K562 (cell line): ENCODE data around the gene CAPZA3. TPM values are rescaled to one million over a fixed set of nuclear protein-coding genes. Genes with fewer than 3 reads are reported as not detected.
"Not testable (repeated sequence)": the region's sequence is repeated elsewhere in the genome, so short reads cannot be mapped to it uniquely, and the experiment has no call there.

ENCODE experiments used
- ATAC-seq: fragments of 200-7000 bp; cut with Tn5 transposase; 3 replicates; pipeline ENCODE4 v1.9.1; 2020; ENCODE audit warnings: moderate library complexity
- BruUV-seq: library from RNA; stranded (reverse); fragments of 400-500 nt; replicated peaks from 2 replicates; lab custom pipeline; 2021; lab: Mats Ljungman, UMichigan
- CTCF ChIA-PET: fragments of 300-600 bp; formaldehyde crosslinking; extraction: SDS; loops from one replicate; lab custom pipeline; 2021; ENCODE audit warnings: low intra/inter-chr PET ratio; lab: Yijun Ruan, JAX
- POLR2A ChIA-PET: fragments of 300-600, 350-650 bp; sonication (Branson Sonifier 250); formaldehyde crosslinking; extraction: SDS; loops from one replicate; lab custom pipeline; 2021; ENCODE audit warnings: antibody characterized with exemption, inconsistent platforms; lab: Yijun Ruan, JAX
- DNase-seq, 4 experiments: peaks; one replicate each; pipeline versions ENCODE4 v3.0.0 to v3.0.0-alpha.2; 2011 to 2018; ENCODE audit warnings: low spot score in 3 of 4, mixed read lengths in 3 of 4; ENCODE audit errors: extremely low read depth in 1 of 4
- FAIRE-seq: peaks from 2 replicates; lab custom pipeline; 2011; peaks lifted over from hg19 to GRCh38; lab: Jason Lieb, UNC
- H2AFZ ChIP-seq: 2 replicates; pipeline ENCODE4 v1.6.0; 2011; ENCODE audit warnings: low read depth, low read length, control low read depth, inconsistent platforms
- H3K27ac ChIP-seq: fragments of 200-600 bp; 3 replicates; pipeline ENCODE4 v1.8.0; 2011; ENCODE audit warnings: low read depth, mild to moderate bottlenecking, control low read depth, inconsistent platforms, low read length, moderate library complexity, mixed read lengths; ENCODE audit errors: extremely low read depth
- H3K27me3 ChIP-seq, 2 experiments: fragments of 300-600 bp in 1 of 2; 2 replicates in 1 of 2; 3 replicates in 1 of 2; pipeline versions ENCODE4 v1.6.0 to v1.8.0; 2011; ENCODE audit warnings: inconsistent platforms in 2 of 2, low read length in 2 of 2, mild to moderate bottlenecking in 1 of 2, mixed read lengths in 1 of 2, moderate library complexity in 1 of 2; ENCODE audit not compliant: control insufficient read depth in 2 of 2, insufficient read depth in 2 of 2
- H3K36me3 ChIP-seq: fragments of 300-600 bp; 3 replicates; pipeline ENCODE4 v1.8.0; 2011; ENCODE audit warnings: mild to moderate bottlenecking, low read length, inconsistent platforms; ENCODE audit not compliant: control insufficient read depth, insufficient read depth
- H3K4me1 ChIP-seq, 2 experiments: fragments of 200-600 bp in 1 of 2; replicated peaks in 1 of 2; 2 replicates in 1 of 2; 3 replicates in 1 of 2; pipeline versions ENCODE4 v1.5.1 to v1.8.0; 2011; ENCODE audit warnings: inconsistent platforms in 2 of 2, low read length in 2 of 2, mild to moderate bottlenecking in 1 of 2, mixed read lengths in 1 of 2, moderate library complexity in 1 of 2; ENCODE audit not compliant: control insufficient read depth in 2 of 2, insufficient read depth in 2 of 2
- H3K4me2 ChIP-seq: 2 replicates; pipeline ENCODE4 v1.6.1; 2011; ENCODE audit warnings: low read length, control low read depth, inconsistent platforms, mixed read lengths; ENCODE audit not compliant: insufficient read depth
- H3K4me3 ChIP-seq: fragments of 200-600 bp; sonication (generic), shearing (Covaris generic); 2 replicates; pipeline ENCODE4 v1.5.1; 2016; ENCODE audit warnings: control low read depth, inconsistent platforms
- H3K79me2 ChIP-seq: fragments of 200-600 bp; 3 replicates; pipeline ENCODE4 v1.8.0; 2011; ENCODE audit warnings: low read length, inconsistent platforms; ENCODE audit not compliant: control insufficient read depth, insufficient read depth
- H3K9ac ChIP-seq, 2 experiments: 2 replicates each; pipeline versions ENCODE4 v1.6.0 to v1.6.1; 2011; ENCODE audit warnings: low read depth in 2 of 2, low read length in 2 of 2, control low read depth in 1 of 2, inconsistent platforms in 1 of 2, mild to moderate bottlenecking in 1 of 2, mixed read lengths in 1 of 2; ENCODE audit not compliant: insufficient read depth in 1 of 2
- H3K9me1 ChIP-seq: one replicate; pipeline ENCODE4 v1.6.0; 2011; ENCODE audit warnings: inconsistent platforms, mild to moderate bottlenecking, low read length, moderate library complexity; ENCODE audit not compliant: control insufficient read depth, insufficient read depth
- H3K9me3 ChIP-seq: replicated peaks from 2 replicates; pipeline ENCODE4 v1.5.1; 2011; ENCODE audit warnings: low read depth, low read length, inconsistent platforms; ENCODE audit not compliant: control insufficient read depth, insufficient read depth
- H4K20me1 ChIP-seq: replicated peaks from 2 replicates; pipeline ENCODE4 v1.6.1; 2011; ENCODE audit warnings: low read length, inconsistent platforms, mixed read lengths; ENCODE audit not compliant: control insufficient read depth, insufficient read depth
- CREM ChIP-seq: IDR thresholded peaks from 2 replicates; pipeline ENCODE4 v1.6.1; 2014; ENCODE audit warnings: antibody characterized with exemption, low read depth
- FOXK1 ChIP-seq: sonication (generic); formaldehyde crosslinking; IDR thresholded peaks from 2 replicates; pipeline ENCODE4 v1.8.0; 2022; ENCODE audit warnings: missing genetic modification reagents, mild to moderate bottlenecking, borderline replicate concordance
- NFRKB ChIP-seq: fragments of 450-650 bp; IDR thresholded peaks from 2 replicates; pipeline ENCODE4 v1.6.1; 2016; ENCODE audit warnings: low read depth
- NR2C1 ChIP-seq, 2 experiments: fragments of 450-650 bp; IDR thresholded peaks; 2 replicates each; pipeline ENCODE4 v1.6.1; 2017; ENCODE audit warnings: mild to moderate bottlenecking in 2 of 2, antibody characterized with exemption in 1 of 2, inconsistent platforms in 1 of 2, missing compliant biosample characterization in 1 of 2, missing genetic modification characterization in 1 of 2
- POLR2H ChIP-seq: IDR thresholded peaks from 2 replicates; pipeline ENCODE4 v1.6.1; 2016; ENCODE audit warnings: missing genetic modification characterization, low read depth, mild to moderate bottlenecking, control low read depth, missing compliant biosample characterization, moderate library complexity
- RFX5 ChIP-seq: IDR thresholded peaks from 2 replicates; pipeline ENCODE4 v1.6.1; 2011; ENCODE audit warnings: low read depth, mild to moderate bottlenecking, improper control_type of control experiment, low read length
- SIX5 ChIP-seq, 2 experiments: IDR thresholded peaks; 2 replicates each; pipeline ENCODE4 v1.6.1; 2011; ENCODE audit warnings: low read length in 2 of 2, borderline replicate concordance in 1 of 2, low read depth in 1 of 2, mild to moderate bottlenecking in 1 of 2, moderate library complexity in 1 of 2; ENCODE audit not compliant: insufficient read depth in 1 of 2
- SNAPC5 ChIP-seq: fragments of 250-450 bp; sonication (Bioruptor Pico); IDR thresholded peaks from 2 replicates; pipeline ENCODE4 v1.8.0; 2021; ENCODE audit warnings: moderate library complexity, mild to moderate bottlenecking, inconsistent platforms
- SPI1 ChIP-seq: IDR thresholded peaks from 2 replicates; pipeline ENCODE4 v1.6.1; 2011; ENCODE audit warnings: low read depth, low read length, control low read depth, borderline replicate concordance
- TAL1 ChIP-seq: fragments of 450-650 bp; IDR thresholded peaks from 2 replicates; pipeline ENCODE4 v1.6.1; 2016; ENCODE audit warnings: mild to moderate bottlenecking
- TEAD1 ChIP-seq, 2 experiments: fragments of 450-650 bp in 1 of 2; sonication (generic) in 1 of 2; formaldehyde crosslinking; IDR thresholded peaks; 2 replicates each; pipeline versions ENCODE4 v1.4.0 to v1.8.0; 2020 to 2022; ENCODE audit warnings: mild to moderate bottlenecking in 2 of 2, missing genetic modification reagents in 1 of 2
- ZKSCAN1 ChIP-seq: fragments of 150-350 bp; IDR thresholded peaks from 2 replicates; pipeline ENCODE4 v1.6.1; 2016; ENCODE audit warnings: low read depth, low read length
- ZNF217 ChIP-seq: sonication (generic); formaldehyde crosslinking; IDR thresholded peaks from 2 replicates; pipeline ENCODE4 v1.8.0; 2022; ENCODE audit warnings: mild to moderate bottlenecking, missing genetic modification reagents
- ZNF23 ChIP-seq: fragments of 250-450 bp; sonication (Bioruptor Pico); IDR thresholded peaks from 2 replicates; pipeline ENCODE4 v1.4.0; 2020; ENCODE audit warnings: mild to moderate bottlenecking
- ZNF324 ChIP-seq: fragments of 250-450 bp; sonication (Bioruptor Pico); IDR thresholded peaks from 2 replicates; pipeline ENCODE4 v1.4.0; 2020; ENCODE audit warnings: mild to moderate bottlenecking
- WGBS: fragments of 100-300 bp; shearing (Covaris generic); methylation state at CpG from one replicate; pipeline ENCODE4 v1.1.6; 2016; ENCODE audit warnings: low coverage, mixed read lengths; ENCODE audit not compliant: insufficient coverage; ENCODE audit errors: missing lambda C conversion rate; 5-methylcytosine and 5-hydroxymethylcytosine counted together
- in situ Hi-C: fragments of 300-500 bp; cut with MboI; formaldehyde crosslinking; loops from 4 replicates; pipeline ENCODE4 v1.15.0; 2018; ENCODE audit warnings: inconsistent platforms, mixed read lengths
- intact Hi-C: fragments of 100-400 bp; cut with micrococcal nuclease; formaldehyde crosslinking; loops from 2 replicates; pipeline ENCODE4 v1.14.2; 2022
- polyA plus RNA-seq, 8 experiments: library from polyadenylated mRNA; depleted of rRNA in 4 of 8; stranded (reverse) in 5 of 8; unstranded in 3 of 8; fragments of >200 nt; fragmentation: Nextera tagmentation in 2 of 8; fragmentation: Illumina TruSeq in 1 of 8; extraction: Ambion mirVana in 2 of 8; extraction: Trizol in 1 of 8; gene quantifications; 2 replicates each; pipeline versions ENCODE4 v1.2.1 to v1.2.3, GENCODE V29; 2011 to 2014; ENCODE audit warnings: inconsistent platforms in 1 of 8, missing spikeins in 1 of 8
- total RNA-seq, 7 experiments: library from RNA; depleted of rRNA in 6 of 7; stranded (reverse); fragments of >200 nt in 6 of 7; fragmentation: Illumina TruSeq in 2 of 7; extraction: Trizol in 2 of 7; gene quantifications; 2 replicates each; pipeline versions ENCODE4 v1.2.1 to v1.2.3, GENCODE V29; 2011 to 2021; ENCODE audit warnings: low replicate concordance in 1 of 7
- TF ChIP-seq, protein P1 (sequence below): fragments of 450-650 bp; IDR thresholded peaks from 2 replicates; pipeline ENCODE4 v1.6.1; 2017; ENCODE audit warnings: mild to moderate bottlenecking, moderate library complexity

CAPZA3 gene
- total and polyA plus RNA-seq, 9 of the 15 experiments (the other 6 are each of a cell fraction or from before 2014, with no cell fraction given) = not detected

DNA sequence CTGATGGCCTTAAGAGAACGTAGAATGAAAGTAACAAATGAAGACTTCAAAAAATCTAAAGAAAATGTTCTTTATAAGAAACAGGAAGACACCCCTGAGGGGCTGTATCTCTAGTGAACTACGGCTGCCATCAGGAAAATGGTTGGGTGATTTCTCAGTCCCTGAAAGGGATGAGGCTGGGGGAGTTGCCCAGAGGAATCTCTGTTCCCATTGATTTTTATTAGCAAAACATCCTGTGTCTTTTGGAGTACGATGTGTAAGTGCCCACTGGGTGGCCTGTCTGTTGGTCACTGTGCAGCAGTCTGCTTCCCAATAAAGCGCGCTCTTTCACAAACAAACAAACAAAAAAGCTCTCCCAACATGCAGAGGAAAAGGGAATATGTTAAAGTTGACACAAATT, 43.9 kb upstream of the CAPZA3 start:
- WGBS = 75% methylated on average over 4 of the region's 5 CpGs
- H2AFZ ChIP-seq, H3K36me3 ChIP-seq, intact Hi-C loops, in situ Hi-C loops, H3K9ac ChIP-seq, ATAC-seq, H3K4me2 ChIP-seq, POLR2A ChIA-PET, H3K27me3 ChIP-seq, H3K4me1 ChIP-seq, CTCF ChIA-PET, H3K79me2 ChIP-seq, H3K9me3 ChIP-seq, DNase-seq, H3K27ac ChIP-seq, H3K4me3 ChIP-seq, H3K9me1 ChIP-seq, FAIRE-seq, BruUV-seq, H4K20me1 ChIP-seq: not testable (repeated sequence)

- no TSS peak for BruUV-seq
- H3K4me1 ChIP-seq = no peaks in the 10 kb centered on the region
- H4K20me1 ChIP-seq = no peaks in the 10 kb centered on the region
- H3K9me1 ChIP-seq = no peaks in the 10 kb centered on the region
- DNase-seq = peak in 3 of 4 experiments; percentile 25 to 45 (median 26)
- H2AFZ ChIP-seq = peak overlapping the region; percentile 42
- ChIA-PET POLR2A (no interaction called here), CTCF (interaction anchor here (0.7 kb wide), 1 partner anchor 8 kb away, joined by 3 read pairs; no protein-coding TSS in a partner anchor)
- no peaks in the 10 kb centered on the region for H3K36me3 ChIP-seq
- peak overlapping the region; percentile 25; the same call in 2 of the 3 replicates for H3K27ac ChIP-seq
- in situ Hi-C loops (no loop called here), intact Hi-C loops (no loop called here)
- H3K79me2 ChIP-seq = no peaks in the 10 kb centered on the region
- peak; percentile 75 for FAIRE-seq
- ATAC-seq = peak; percentile 68; the same call in 2 of the 3 replicates
- H3K27me3 ChIP-seq = no peaks in the 10 kb centered on the region
- H3K9ac ChIP-seq = peak overlapping the region in 1 of 2 experiments; percentile 18; a peak in 1 of 4 replicates
- H3K4me2 ChIP-seq = no peak overlapping the region
- H3K4me3 ChIP-seq = no peak overlapping the region
- H3K9me3 ChIP-seq = no peaks in the 10 kb centered on the region
- TF ChIP-seq POLR2H (no peak), SNAPC5 (CRISPR knock-in tag) (no peak), NR2C1 (IDR thresholded peaks at IDR 0.05) (no peak), NR2C1 (tag; IDR thresholded peaks at IDR 0.05) (no peak), SPI1 (no peak), ZKSCAN1 (no peak), RFX5 (no peak), FOXK1 (CRISPR knock-in tag) (no peak), TAL1 (peak; percentile 69), CREM (no peak), TEAD1 (CRISPR knock-in tag; IDR thresholded peaks at IDR 0.05) (no peak), ZNF23 (CRISPR knock-in tag) (no peak), ZNF217 (CRISPR knock-in tag) (no peak), NFRKB (no peak), ZNF324 (no peak), SIX5 (IDR thresholded peaks at IDR 0.05; ENCODE audit: borderline replicate concordance in 1 of 2, insufficient read depth in 1 of 2, low read depth in 1 of 2, low read length in 2 of 2) (no peak)
- TF ChIP-seq, protein P1, sequence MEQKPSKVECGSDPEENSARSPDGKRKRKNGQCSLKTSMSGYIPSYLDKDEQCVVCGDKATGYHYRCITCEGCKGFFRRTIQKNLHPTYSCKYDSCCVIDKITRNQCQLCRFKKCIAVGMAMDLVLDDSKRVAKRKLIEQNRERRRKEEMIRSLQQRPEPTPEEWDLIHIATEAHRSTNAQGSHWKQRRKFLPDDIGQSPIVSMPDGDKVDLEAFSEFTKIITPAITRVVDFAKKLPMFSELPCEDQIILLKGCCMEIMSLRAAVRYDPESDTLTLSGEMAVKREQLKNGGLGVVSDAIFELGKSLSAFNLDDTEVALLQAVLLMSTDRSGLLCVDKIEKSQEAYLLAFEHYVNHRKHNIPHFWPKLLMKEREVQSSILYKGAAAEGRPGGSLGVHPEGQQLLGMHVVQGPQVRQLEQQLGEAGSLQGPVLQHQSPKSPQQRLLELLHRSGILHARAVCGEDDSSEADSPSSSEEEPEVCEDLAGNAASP = no peak
These were observed 40.8 kb upstream of the CAPZA3 start for GRCh38 chr12:18696971-18697602.
